Measurements from ENCODE around the gene LGALSL. TPM values are rescaled to one million over a fixed set of nuclear protein-coding genes. Genes with fewer than 3 reads are reported as not detected.

Gene LGALSL
- total and polyA plus RNA-seq, 11 donors, result 5.6 to 31.6 (median 9.6) TPM

- no peak for TF ChIP-seq POLR2A (IDR thresholded peaks at IDR 0.05)
- TF ChIP-seq CTCF (IDR thresholded peaks at IDR 0.05), result no peak
- ATAC-seq, result no peak
- intact Hi-C loops (cut with DNase I), result no loop called here
- Histone ChIP-seq H3K4me1 (no peaks in the 10 kb centered on the region), H3K27me3 (peaks cover 0 to 6% (median 0%) of the 10 kb centered on the region in 9 donors), H3K9me3 (no peaks in the 10 kb centered on the region), H3K27ac (no peak overlapping the region), H3K36me3 (no peaks in the 10 kb centered on the region), H3K4me3 (no peak overlapping the region)
- no peak for DNase-seq
- 88 to 95% (median 95%) methylated on average over 1 of the region's 1 CpG for WGBS, 4 donors
Observed at GRCh38 chr2:64498438-64498837, 44.5 kb downstream of the LGALSL start.

- ATAC-seq (no peak), DNase-seq (no peak)
- Histone ChIP-seq H3K4me1 (no peaks in the 10 kb centered on the region), H3K4me3 (no peak overlapping the region), H3K9me3 (no peaks in the 10 kb centered on the region), H3K36me3 (no peaks in the 10 kb centered on the region), H3K27ac (no peak overlapping the region), H3K27me3 (peaks cover 0 to 6% (median 0%) of the 10 kb centered on the region in 9 donors)
- 80 to 86% (median 84%) methylated on average over 5 of the region's 5 CpGs for WGBS, 4 donors
- TF ChIP-seq POLR2A (IDR thresholded peaks at IDR 0.05) (no peak), CTCF (IDR thresholded peaks at IDR 0.05) (no peak)
- intact Hi-C loops (cut with DNase I), result no loop called here
Observed at GRCh38 chr2:64500549-64500948, 46.6 kb downstream of the LGALSL start.

GRCh38 chr2:64501946-64502345 is 48.0 kb downstream of the LGALSL start:
- Histone ChIP-seq H3K4me1 (no peaks in the 10 kb centered on the region), H3K27me3 (peaks cover 0 to 6% (median 0%) of the 10 kb centered on the region in 9 donors), H3K27ac (no peak overlapping the region), H3K36me3 (no peaks in the 10 kb centered on the region), H3K4me3 (no peak overlapping the region), H3K9me3 (no peaks in the 10 kb centered on the region)
- no peak for TF ChIP-seq CTCF (IDR thresholded peaks at IDR 0.05)
- no peak for TF ChIP-seq POLR2A (IDR thresholded peaks at IDR 0.05)
- no peak for DNase-seq
- 66 to 77% (median 74%) methylated on average over 1 of the region's 1 CpG for WGBS, 4 donors
- ATAC-seq, result no peak
- intact Hi-C loops (cut with DNase I), result no loop called here

GRCh38 chr2:64502860-64503259 is 48.9 kb downstream of the LGALSL start:
- Histone ChIP-seq H3K27ac (no peak overlapping the region), H3K4me1 (no peaks in the 10 kb centered on the region), H3K27me3 (peaks cover 0 to 6% (median 0%) of the 10 kb centered on the region in 9 donors), H3K36me3 (no peaks in the 10 kb centered on the region), H3K4me3 (no peak overlapping the region), H3K9me3 (no peaks in the 10 kb centered on the region)
- no peak for ATAC-seq
- WGBS, 4 donors, result 86 to 91% (median 88%) methylated on average over 4 of the region's 4 CpGs
- DNase-seq, result no peak
- no peak for TF ChIP-seq POLR2A (IDR thresholded peaks at IDR 0.05)
- no peak for TF ChIP-seq CTCF (IDR thresholded peaks at IDR 0.05)
- intact Hi-C loops (cut with DNase I), result no loop called here
